GM10847 (cell line): ENCODE results near the gene TAF1B.

Experiments used
- POLR2A ChIP-seq: IDR thresholded peaks from 2 replicates; pipeline ENCODE4 v1.6.1; 2011; ENCODE audit not compliant: insufficient read length; ENCODE audit errors: extremely low read depth

The TAF1B gene

DNA sequence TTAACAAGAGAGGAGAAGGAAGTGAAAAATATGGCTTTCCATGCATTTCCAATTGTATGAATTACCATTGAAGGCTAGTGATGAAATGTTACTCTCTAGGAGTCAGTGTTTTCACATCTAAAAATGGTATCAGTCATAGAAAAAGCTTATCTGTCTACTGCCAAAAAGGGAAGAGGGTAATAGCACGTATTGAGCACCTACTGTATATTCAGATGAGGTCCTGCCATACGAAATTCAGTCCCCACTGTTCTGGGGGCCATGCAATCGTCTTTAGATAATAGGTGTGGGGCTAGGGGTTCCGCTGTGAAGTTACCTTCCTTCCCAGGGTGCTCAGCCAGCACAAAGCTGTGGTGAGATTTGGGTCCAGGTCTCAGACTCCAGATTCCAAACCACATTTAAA lies 94.0 kb downstream of the TAF1B start:
- TF ChIP-seq POLR2A, result no peak

DNA sequence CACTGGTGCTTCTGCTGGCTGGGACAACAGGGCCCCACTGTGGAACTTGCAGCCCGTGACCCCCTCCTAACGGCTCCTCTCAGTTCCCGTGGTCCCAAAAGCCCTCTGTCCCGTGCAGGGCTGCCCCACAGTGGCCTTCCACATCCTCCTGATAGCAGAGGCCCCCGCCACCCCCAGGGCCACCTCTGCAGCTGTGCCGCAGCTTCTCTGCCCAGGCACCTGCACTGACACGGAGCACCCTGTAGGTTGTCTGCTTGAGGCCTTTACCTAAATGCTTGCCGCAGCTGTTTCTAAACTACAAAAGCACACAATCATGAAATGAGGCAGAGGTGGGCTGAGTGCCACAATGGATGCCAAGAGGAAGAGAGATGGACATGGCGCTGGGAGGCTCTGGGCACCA lies 94.7 kb downstream of the TAF1B start:
- TF ChIP-seq POLR2A, result no peak

DNA sequence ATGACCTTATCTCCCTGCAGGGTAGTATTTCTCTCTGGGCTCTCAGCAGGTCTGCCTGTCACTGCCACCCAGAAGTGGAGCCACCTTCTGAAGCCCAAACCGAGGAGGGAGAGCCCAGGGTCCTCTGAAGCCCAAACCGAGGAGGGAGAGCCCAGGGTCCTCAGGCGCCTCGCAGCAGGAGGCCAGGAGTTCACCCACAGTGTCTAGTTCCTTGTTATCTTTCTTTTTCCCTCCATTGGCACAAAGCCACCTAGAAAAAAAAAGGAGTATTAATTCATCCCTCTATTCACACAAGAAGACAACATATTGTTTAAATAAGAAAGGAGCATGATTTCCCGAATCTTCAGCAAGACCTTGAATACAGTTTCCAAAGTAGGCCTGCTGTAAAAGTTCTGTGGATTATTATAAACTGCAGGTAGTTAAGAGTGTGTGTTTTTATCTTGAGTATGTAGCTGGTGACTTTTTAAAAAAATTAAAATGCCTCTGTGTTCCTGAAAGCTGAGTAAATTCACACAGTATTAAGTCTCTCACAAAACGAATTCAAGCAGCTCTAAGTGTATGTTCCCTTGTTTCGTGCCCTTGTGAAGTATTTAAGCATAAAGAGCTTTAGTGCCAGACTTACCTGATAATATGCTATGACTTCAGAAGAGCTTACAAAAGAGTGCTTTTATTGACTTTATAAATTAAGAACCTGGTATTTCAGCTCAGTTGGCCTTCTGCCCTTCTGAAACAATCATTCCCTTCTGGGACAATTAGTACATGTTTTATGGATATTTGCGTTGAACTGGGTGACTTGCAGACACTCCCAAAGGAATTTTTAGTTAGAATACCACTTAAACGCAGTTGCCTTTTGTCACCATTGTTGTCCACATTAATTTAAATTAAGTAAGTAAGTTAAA lies 96.6 kb downstream of the TAF1B start:
- TF ChIP-seq POLR2A, result no peak

DNA sequence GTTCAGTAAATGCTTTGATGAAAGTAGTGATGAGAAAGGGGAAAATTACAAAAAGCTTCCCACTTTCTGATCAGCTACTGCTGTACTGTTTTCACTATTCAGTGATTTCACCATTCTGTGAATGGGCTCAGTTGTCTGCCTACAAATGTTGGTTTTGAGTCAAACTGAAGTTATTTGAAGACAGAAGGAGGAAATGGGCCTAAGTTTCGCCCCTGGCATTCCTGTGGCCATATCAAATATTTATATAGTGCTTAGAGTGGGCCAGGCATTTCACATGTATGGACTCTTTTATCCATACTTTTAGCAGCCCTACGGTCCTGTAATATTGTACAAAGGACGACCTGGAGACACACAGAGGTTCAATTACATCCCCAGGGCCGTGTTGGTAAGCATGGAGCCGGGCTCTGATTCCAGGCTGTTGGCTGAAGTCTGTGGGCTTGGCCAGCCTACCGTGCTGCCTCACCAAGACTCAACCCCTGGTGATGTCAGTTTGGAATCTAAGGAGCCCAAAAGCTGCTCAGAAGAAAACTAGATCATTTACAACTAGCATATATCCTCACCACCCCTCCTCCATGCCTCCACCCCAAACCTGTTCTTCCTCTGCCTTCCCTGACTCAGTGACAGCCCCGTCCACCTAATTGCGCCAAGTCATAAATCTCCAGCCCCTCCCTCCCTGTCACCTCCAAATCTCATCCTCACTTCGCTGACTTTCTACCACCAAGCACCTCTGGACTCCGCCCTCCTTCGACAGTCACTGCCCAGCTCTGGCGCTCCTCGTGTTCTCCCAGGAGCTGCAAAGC lies 98.1 kb downstream of the TAF1B start:
- no peak for TF ChIP-seq POLR2A

DNA sequence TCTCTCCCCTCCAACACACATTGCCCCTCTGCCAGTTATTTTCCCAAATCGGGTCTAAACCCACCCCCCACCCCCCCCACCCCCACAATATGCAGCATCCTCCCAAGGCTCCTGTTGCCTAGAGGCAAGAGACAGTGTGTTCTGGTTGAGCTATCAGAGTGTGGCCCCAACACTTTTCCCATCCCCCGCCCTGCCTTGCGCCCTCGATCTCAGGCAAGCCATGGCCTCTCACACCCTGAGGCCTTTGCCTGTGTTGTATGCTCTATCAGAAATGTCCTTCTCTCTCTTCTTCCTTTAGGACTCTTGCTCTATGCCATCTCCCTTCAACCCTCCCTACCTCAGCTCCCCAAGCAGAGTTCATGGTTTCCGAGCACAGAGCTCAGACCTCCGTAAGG lies 98.7 kb downstream of the TAF1B start:
- TF ChIP-seq POLR2A, result no peak

DNA sequence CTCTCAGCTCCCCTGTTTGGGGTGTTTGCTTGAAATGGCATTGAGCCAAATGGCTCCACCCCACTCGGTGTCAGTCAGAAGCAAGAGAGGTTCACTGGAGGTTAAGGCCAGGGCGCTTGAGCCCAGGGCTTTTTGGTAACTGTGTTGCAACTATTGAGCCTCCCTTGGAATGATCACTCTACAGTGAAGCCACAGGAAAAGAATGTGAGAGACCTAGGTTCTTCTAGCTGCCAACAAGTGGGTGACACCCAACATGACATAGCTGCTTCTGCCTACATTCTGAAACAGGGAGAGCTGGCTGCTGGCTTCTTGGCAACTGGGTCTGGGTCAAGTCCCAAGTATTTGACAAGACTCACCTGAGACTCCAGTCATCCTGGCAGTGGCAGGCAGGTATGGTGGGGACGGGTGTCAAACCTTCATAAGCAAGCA lies 101.1 kb downstream of the TAF1B start:
- TF ChIP-seq POLR2A, result no peak

DNA sequence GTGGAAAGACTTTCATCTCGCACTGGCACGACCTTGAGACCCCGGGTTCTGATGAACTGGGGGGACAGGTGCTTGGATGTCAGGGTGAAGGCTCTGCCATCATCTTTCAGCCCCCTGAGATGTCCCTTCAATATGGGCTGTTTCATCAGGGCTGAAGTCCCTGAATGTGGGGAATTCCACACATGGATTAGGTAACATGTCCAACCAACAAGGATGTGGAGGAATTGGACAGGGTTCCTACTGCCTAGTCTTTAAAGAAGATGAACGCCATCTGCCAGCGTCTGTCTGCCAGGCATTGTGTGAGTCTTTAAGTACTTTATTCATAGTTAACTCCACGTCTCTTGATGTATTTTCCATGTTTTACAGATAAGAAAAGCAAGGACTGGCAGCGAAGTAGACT lies 102.3 kb downstream of the TAF1B start:
- TF ChIP-seq POLR2A, result no peak

DNA sequence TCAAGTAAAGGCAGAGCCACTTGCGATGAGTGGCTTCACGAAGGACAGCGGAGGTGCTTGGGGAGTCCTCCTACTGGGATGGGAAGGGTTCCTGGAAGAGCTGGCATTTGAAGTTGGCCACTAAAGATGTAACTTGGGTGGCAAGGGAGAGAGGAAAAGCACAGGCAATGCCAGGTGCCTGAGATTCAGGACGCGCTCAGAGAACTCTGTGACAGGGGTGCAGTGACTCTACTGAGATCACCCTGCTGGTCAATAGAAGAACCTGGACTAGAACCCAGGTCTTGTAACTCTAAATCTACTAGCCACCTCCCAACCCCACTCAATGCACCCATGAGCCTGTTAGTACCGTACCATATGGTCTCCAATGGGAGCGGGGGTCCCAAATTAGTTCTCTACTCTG lies 102.8 kb downstream of the TAF1B start:
- no peak for TF ChIP-seq POLR2A

DNA sequence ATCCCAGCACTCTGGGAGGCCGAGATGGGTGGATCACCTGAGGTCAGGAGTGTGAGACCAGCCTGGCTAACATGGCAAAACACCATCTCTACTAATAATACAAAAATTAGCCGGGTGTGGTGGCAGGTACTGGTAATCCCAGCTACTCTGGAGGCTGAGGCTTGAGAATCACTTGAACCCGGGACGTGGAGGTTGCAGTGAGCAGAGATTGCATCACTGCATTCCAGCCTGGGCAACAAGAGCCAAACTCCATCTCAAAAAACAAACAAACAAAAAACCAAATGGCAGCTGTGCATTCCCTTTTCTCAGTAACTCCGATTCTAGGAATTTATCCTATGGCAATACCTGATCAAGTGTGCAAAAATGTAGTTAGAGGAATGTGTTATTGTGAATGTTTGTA lies 103.5 kb downstream of the TAF1B start:
- no peak for TF ChIP-seq POLR2A

DNA sequence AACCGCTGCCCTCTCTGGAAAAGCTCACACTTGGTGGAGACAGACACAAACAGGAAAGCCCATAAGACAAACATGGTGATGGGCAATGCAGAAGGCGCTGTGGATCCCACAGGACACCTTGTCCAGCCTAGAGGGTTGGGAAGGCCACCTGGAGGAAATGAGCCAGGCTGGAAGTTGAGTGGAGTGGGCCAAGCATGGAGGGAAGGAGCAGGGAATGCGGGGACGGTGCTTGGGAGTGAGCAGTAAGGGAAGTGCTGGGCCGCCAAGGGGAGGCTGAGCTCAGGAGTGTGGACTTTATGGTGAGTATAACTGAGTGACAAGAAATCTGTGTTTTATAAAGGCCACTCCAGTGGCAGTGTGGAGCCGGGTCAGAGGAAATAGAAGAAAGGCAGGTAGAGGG lies 105.4 kb downstream of the TAF1B start:
- no peak for TF ChIP-seq POLR2A

DNA sequence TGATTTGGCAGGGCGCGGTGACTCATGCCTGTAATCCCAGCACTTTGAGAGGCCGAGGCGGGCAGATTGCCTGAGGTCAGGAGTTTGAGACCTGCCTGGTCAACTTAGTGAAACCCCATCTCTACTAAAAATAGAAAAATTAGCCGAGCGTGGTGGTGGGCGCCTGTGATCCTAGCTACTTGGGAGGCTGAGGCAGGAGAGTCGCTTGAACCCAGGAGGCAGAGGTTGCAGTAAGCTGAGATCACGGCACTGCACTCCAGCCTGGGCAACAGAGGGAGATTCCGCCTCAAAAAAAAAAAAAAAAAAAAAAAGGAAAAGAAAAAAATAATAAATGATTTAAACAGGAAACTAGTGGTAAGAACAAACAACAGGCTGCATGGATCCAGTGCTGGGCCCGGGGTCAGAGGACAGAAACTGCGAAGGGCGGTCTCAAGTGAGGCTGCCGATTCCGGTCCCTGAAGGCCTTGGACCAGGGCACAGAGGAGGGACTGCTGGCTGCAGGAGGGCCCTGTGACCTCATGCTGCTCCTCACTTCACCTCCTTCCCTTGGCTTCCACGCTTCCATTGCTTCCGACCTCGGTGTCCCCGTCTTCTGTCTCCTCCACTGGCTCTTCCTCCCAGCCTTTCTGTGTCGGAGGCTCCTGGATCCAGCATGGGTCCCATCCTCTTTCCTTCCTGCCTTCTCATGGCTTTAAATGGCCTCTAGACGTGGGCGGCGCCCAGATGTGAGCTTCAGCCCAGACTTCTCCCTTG lies 106.1 kb downstream of the TAF1B start:
- TF ChIP-seq POLR2A, result no peak

DNA sequence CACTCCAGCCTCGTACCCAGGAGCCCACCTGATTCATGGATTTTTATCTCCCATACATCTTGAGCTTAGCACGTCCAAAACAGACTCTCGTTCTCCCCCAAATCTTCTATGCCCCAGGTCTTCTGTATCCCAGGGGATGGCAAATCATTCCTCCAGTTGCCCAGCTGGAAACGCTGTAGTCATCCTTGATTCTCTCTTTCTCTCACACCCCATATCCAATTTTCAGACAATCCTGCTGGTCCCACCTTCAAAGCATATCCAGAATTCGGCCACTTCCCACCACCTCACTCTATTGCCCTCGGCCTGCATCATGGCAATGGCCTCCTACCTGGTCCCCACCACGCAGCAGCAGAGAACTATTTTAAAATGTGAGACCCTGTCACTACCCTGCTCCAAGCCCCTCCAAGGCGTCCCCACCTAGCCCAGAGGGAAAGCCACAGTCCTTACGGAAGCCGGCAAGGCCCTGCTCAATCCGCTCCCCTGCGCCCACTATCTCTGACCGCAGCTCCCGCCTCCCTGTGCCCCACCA lies 106.8 kb downstream of the TAF1B start:
- TF ChIP-seq POLR2A, result no peak

DNA sequence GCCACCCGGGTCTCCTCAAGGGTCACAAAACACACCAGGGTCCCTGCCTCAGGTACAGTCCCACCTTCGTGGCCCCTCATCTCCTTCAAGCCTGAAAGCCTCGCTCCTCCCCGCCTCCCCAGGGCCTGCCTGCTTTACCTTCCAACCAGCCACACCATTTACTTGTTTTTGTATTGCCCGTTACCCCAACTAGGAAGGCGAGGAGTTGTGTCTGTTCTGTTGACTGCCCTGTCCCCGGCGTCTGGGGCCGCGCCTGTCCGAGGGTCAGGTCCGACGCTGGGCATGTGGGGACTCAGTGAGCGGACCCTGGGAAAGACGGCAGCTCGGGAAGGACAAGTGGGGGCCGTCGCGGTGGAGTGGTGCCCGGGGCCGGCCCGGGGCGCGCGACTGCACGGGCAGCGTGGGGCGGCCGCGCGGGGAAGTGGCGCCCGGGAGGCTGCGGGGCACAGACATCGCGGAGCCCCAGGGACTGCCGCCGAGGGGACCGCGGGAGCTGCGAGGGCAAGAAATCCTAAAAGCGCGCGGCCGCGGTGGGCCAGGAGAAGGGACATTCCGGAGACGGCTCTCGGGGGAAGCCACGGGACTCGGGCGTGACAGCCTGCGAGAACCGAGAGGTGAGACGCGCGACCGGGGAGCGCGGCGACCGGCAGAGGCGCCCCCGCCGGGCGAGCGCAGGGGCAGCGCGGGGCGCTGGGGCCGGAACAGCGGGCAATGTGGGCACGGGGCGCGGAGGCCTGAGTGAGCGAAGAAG lies 107.4 kb downstream of the TAF1B start:
- TF ChIP-seq POLR2A, result no peak

DNA sequence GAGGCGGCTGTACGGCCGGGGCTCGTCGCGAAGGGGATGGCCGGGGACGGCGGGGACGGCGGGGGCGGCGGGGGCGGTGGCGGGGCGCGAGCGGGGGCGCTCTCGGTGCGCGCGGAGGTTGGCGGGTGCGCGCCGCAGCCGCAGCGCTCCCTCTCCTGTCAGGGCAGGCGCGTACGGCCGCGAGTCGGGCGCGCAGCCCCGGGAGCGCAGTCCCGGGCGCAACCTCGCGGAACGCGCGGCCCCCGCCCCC lies 107.9 kb downstream of the TAF1B start:
- TF ChIP-seq POLR2A, result no peak
